Heart left ventricle (tissue), 16 donors: Measurements from ENCODE around the gene PCK1. TPM values are rescaled to one million over a fixed set of nuclear protein-coding genes. Genes with fewer than 3 reads are reported as not detected.

Experiments used
- ATAC-seq, 4 donors: fragments of 200-7000 bp; cut with Tn5 transposase; one replicate each; pipeline ENCODE4 v1.9.1; 2020 to 2022; ENCODE audit warnings: moderate library complexity in 4 of 4, mild to moderate bottlenecking in 3 of 4, moderate number of reproducible peaks in 1 of 4
- DNase-seq, 5 donors: peaks; one replicate each; pipeline ENCODE4 v3.0.0-alpha.2; 2020
- H3K27ac ChIP-seq, 12 donors: fragments of 200-600 bp; sonication (generic) in 4 of 12; one replicate each; pipeline versions ENCODE4 v1.5.0 to v1.8.0; 2016 to 2022; ENCODE audit warnings: mild to moderate bottlenecking in 2 of 12
- H3K27me3 ChIP-seq, 9 donors: fragments of 200-600 bp; sonication (generic) in 2 of 9; one replicate each; pipeline versions ENCODE4 v1.5.1 to v1.8.0; 2016 to 2022; ENCODE audit warnings: mild to moderate bottlenecking in 3 of 9
- H3K36me3 ChIP-seq, 9 donors: fragments of 200-600 bp; sonication (generic) in 2 of 9; one replicate each; pipeline versions ENCODE4 v1.5.0 to v1.8.0; 2018 to 2022; ENCODE audit warnings: mild to moderate bottlenecking in 2 of 9
- H3K4me1 ChIP-seq, 12 donors: fragments of 200-600 bp; sonication (generic) in 4 of 12; one replicate each; pipeline versions ENCODE4 v1.5.0 to v1.8.0; 2016 to 2022; ENCODE audit warnings: mild to moderate bottlenecking in 3 of 12
- H3K4me3 ChIP-seq, 12 donors: fragments of 200-600 bp; sonication (generic) in 4 of 12; one replicate each; pipeline versions ENCODE4 v1.5.0 to v1.8.0; 2017 to 2022; ENCODE audit warnings: mild to moderate bottlenecking in 9 of 12, moderate library complexity in 4 of 12
- H3K9me3 ChIP-seq, 12 donors: fragments of 200-600 bp; sonication (generic) in 4 of 12; one replicate each; pipeline versions ENCODE4 v1.5.0 to v1.8.0; 2016 to 2022; ENCODE audit warnings: mild to moderate bottlenecking in 1 of 12
- CTCF ChIP-seq, 12 donors: fragments of 200-600 bp; sonication (generic) in 4 of 12; IDR thresholded peaks; one replicate each; pipeline versions ENCODE4 v1.5.0 to v1.8.0; 2018 to 2022; ENCODE audit warnings: antibody characterized with exemption in 12 of 12, mild to moderate bottlenecking in 5 of 12
- POLR2A ChIP-seq, 2 donors: fragments of 450-650 bp; IDR thresholded peaks; one replicate each; pipeline ENCODE4 v1.6.1; 2017; ENCODE audit warnings: antibody characterized with exemption in 2 of 2, mild to moderate bottlenecking in 2 of 2, moderate library complexity in 2 of 2
- WGBS, 4 donors: extraction: QIAGEN DNeasy Blood & Tissue Kit in 2 of 4; methylation state at CpG; one replicate each; pipeline versions ENCODE4 v1.1.5 to v1.1.7; 2013 to 2018; 5-methylcytosine and 5-hydroxymethylcytosine counted together
- intact Hi-C, 10 donors: fragments of 100-400 bp; cut with DNase I; formaldehyde crosslinking; loops; one replicate each; pipeline versions ENCODE4 v1.11.1 to v1.14.2; 2022
- polyA plus RNA-seq, 2 donors: library from polyadenylated mRNA; stranded (reverse); fragments of 200-250 nt; gene quantifications; one replicate each; pipeline ENCODE4 v1.2.3, GENCODE V29; 2013
- total RNA-seq, 9 donors: library from RNA; depleted of rRNA in 2 of 9; stranded (reverse); fragments of >200 nt in 2 of 9; fragmentation: NEBNext Ultra II Directional in 3 of 9; extraction: Animal tissue kit (Norgen Biotek cat#: 25700) in 3 of 9; gene quantifications; one replicate each; pipeline versions ENCODE4 v1.1.0 to v1.2.4, GENCODE V29; 2016 to 2023
- donor health status: ischemic (EF 13 %, LVEDD 7.1; RV severe dilation, severe dysfunction).
- donor health status: healthy with polysubstance abuse.
- donor health status: DM: no; HTN: yes; CAD: no.
- donor health status: DM: no; HTN: no; CAD: no.
- donor health status: ischemic (EF 25% LVEDD 6.9; RV normal size, moderate dysfunction).
- donor health status: ischemic (EF 25% LVEDD 5.7; RV mildly dilated, moderate dysfunction).
- donor health status: healthy.
- donor health status: DM: yes; HTN: yes; CAD: no.
- donor health status: ischemic (EF 35%, LVEDD 5.7; RV mildly dilated, moderate dysfunction).
- donor health status: nonischemic (EF 11% LVEDD 7.7; RV severe dilation, severe dysfunction).
- donor health status: DM: yes; HTN: yes; CAD: no.
- donor health status: PGD.
- donor health status: ischemic (EF 29% LVEDD 5.4; RV normal size, mild dysfunction).
- donor health status: nonischemic (EF 23%, LVEDD 6.1; RV moderate dilation, normal function).

PCK1 gene
- total and polyA plus RNA-seq, 11 donors: 0.13 to 22.0 (median 0.40) TPM; not detected in 2

- TF ChIP-seq POLR2A (IDR thresholded peaks at IDR 0.05): no peak
- TF ChIP-seq CTCF (IDR thresholded peaks at IDR 0.05): no peak
- WGBS, 4 donors: 76 to 85% (median 83%) methylated on average over 3 of the region's 3 CpGs
- Histone ChIP-seq H3K27me3 (peaks cover 0 to 51% (median 4%) of the 10 kb centered on the region in 9 donors), H3K4me1 (peaks cover 0 to 3% (median 0%) of the 10 kb centered on the region in 12 donors), H3K4me3 (no peak overlapping the region), H3K9me3 (no peaks in the 10 kb centered on the region), H3K36me3 (no peaks in the 10 kb centered on the region), H3K27ac (no peak overlapping the region)
- DNase-seq: no peak
- ATAC-seq: no peak
- intact Hi-C loops: no loop called here
Observed at GRCh38 chr20:57556980-57557274, 4.0 kb upstream of the PCK1 start.

- Histone ChIP-seq H3K36me3 (no peaks in the 10 kb centered on the region), H3K27me3 (peaks cover 0 to 51% (median 4%) of the 10 kb centered on the region in 9 donors), H3K4me3 (no peak overlapping the region), H3K27ac (no peak overlapping the region), H3K4me1 (peaks cover 0 to 3% (median 0%) of the 10 kb centered on the region in 12 donors), H3K9me3 (no peaks in the 10 kb centered on the region)
- TF ChIP-seq POLR2A (IDR thresholded peaks at IDR 0.05) (no peak), CTCF (IDR thresholded peaks at IDR 0.05) (no peak)
- intact Hi-C loops: no loop called here
- ATAC-seq (no peak), DNase-seq (no peak)
- 71 to 82% (median 74%) methylated on average over 9 of the region's 9 CpGs for WGBS, 4 donors
Observed at GRCh38 chr20:57557926-57558613, 2.8 kb upstream of the PCK1 start.

- intact Hi-C loops: no loop called here
- no peaks in the 10 kb centered on the region for H3K36me3 ChIP-seq
- peaks cover 0 to 51% (median 4%) of the 10 kb centered on the region in 9 donors for H3K27me3 ChIP-seq
- TF ChIP-seq CTCF (IDR thresholded peaks at IDR 0.05) (no peak), POLR2A (IDR thresholded peaks at IDR 0.05) (no peak)
- 64 to 75% (median 70%) methylated on average over 15 of the region's 15 CpGs for WGBS, 4 donors
- peaks cover 0 to 3% (median 0%) of the 10 kb centered on the region in 12 donors for H3K4me1 ChIP-seq
- no peak overlapping the region for H3K27ac ChIP-seq
- no peak overlapping the region for H3K4me3 ChIP-seq
- DNase-seq (no peak), ATAC-seq (no peak)
- H3K9me3 ChIP-seq: no peaks in the 10 kb centered on the region
Observed at GRCh38 chr20:57558614-57559288, 2.2 kb upstream of the PCK1 start.

- intact Hi-C loops: no loop called here
- whole genome bisulfite sequencing, 4 donors: 88 to 93% (median 90%) methylated on average over 10 of the region's 10 CpGs
Observed at GRCh38 chr20:57559289-57559634, 1.6 kb upstream of the PCK1 start.

More at GRCh38 chr20:57559289-57559634, 1.6 kb upstream of the PCK1 start:
- TF ChIP-seq CTCF (IDR thresholded peaks at IDR 0.05) (no peak), POLR2A (IDR thresholded peaks at IDR 0.05) (no peak)
- no peak for ATAC-seq
- no peak for DNase-seq
- Histone ChIP-seq H3K9me3 (no peaks in the 10 kb centered on the region), H3K27me3 (peaks cover 0 to 54% (median 4%) of the 10 kb centered on the region in 9 donors), H3K36me3 (no peaks in the 10 kb centered on the region), H3K4me3 (no peak overlapping the region), H3K4me1 (peaks cover 0 to 3% (median 0%) of the 10 kb centered on the region in 12 donors), H3K27ac (no peak overlapping the region)
